H1 (cell line): ENCODE measurements around the gene NHLH2. TPM values are rescaled to one million over a fixed set of nuclear protein-coding genes. Genes with fewer than 3 reads are reported as not detected.

Source experiments
- polyA plus RNA-seq, 7 experiments: library from polyadenylated mRNA; depleted of rRNA in 3 of 7; stranded (reverse) in 5 of 7; unstranded in 2 of 7; fragments of >200 nt in 5 of 7; fragments of 200-250 nt in 2 of 7; gene quantifications; 1 replicate in 5 of 7; 2 replicates in 1 of 7; 4 replicates in 1 of 7; pipeline versions ENCODE4 v1.2.1 to v1.2.3, GENCODE V29; 2011 to 2013; ENCODE audit warnings: missing spikeins in 2 of 7, mixed read lengths in 2 of 7
- total RNA-seq: library from RNA; stranded (reverse); fragmentation: NEBNext Ultra II Directional; extraction: Animal tissue kit (Norgen Biotek cat#: 25700); gene quantifications from 2 replicates; pipeline ENCODE4 v1.2.1, GENCODE V29; 2021
- TF ChIP-seq, protein P1 (sequence below): fragments of 300-600 bp; sonication (generic); IDR thresholded peaks from 2 replicates; pipeline ENCODE4 v1.7.1; 2012; ENCODE audit warnings: low read length, moderate library complexity, mild to moderate bottlenecking, inconsistent platforms; ENCODE audit not compliant: insufficient replicate concordance

The NHLH2 gene
- total and polyA plus RNA-seq, 2 of the 8 experiments (the other 6 are each of a cell fraction or from before 2014, with no cell fraction given), result 0.92 to 1.1 TPM

DNA sequence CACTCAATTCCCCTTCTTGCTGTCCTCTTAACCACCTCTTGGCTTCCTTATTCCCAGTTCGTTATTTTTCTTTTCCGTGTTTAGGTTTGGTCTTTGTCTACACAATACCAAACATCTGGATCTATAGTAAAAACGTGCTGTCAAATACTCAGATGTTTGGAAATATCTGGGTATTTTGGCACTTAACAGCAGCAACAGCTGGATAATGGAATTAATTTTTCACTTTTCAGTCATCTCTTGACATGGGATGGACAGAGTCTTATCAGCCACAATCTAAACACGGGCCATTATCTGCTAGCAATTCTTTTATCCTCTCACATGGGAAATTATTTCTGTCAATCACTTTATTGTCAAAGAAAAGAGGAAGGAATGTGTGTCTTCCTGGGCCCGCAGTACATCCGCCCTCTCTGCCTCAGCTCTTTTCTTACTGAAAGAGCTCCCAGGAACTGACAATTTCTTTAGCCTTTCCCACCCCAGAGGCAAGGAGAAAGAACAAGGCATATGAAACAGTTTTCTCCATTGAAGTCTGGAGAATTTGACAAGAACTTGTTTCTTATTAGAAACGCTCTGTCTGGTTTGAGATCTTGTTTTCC lies 13.4 kb downstream of the NHLH2 start (continued):
- TF ChIP-seq, protein P1, sequence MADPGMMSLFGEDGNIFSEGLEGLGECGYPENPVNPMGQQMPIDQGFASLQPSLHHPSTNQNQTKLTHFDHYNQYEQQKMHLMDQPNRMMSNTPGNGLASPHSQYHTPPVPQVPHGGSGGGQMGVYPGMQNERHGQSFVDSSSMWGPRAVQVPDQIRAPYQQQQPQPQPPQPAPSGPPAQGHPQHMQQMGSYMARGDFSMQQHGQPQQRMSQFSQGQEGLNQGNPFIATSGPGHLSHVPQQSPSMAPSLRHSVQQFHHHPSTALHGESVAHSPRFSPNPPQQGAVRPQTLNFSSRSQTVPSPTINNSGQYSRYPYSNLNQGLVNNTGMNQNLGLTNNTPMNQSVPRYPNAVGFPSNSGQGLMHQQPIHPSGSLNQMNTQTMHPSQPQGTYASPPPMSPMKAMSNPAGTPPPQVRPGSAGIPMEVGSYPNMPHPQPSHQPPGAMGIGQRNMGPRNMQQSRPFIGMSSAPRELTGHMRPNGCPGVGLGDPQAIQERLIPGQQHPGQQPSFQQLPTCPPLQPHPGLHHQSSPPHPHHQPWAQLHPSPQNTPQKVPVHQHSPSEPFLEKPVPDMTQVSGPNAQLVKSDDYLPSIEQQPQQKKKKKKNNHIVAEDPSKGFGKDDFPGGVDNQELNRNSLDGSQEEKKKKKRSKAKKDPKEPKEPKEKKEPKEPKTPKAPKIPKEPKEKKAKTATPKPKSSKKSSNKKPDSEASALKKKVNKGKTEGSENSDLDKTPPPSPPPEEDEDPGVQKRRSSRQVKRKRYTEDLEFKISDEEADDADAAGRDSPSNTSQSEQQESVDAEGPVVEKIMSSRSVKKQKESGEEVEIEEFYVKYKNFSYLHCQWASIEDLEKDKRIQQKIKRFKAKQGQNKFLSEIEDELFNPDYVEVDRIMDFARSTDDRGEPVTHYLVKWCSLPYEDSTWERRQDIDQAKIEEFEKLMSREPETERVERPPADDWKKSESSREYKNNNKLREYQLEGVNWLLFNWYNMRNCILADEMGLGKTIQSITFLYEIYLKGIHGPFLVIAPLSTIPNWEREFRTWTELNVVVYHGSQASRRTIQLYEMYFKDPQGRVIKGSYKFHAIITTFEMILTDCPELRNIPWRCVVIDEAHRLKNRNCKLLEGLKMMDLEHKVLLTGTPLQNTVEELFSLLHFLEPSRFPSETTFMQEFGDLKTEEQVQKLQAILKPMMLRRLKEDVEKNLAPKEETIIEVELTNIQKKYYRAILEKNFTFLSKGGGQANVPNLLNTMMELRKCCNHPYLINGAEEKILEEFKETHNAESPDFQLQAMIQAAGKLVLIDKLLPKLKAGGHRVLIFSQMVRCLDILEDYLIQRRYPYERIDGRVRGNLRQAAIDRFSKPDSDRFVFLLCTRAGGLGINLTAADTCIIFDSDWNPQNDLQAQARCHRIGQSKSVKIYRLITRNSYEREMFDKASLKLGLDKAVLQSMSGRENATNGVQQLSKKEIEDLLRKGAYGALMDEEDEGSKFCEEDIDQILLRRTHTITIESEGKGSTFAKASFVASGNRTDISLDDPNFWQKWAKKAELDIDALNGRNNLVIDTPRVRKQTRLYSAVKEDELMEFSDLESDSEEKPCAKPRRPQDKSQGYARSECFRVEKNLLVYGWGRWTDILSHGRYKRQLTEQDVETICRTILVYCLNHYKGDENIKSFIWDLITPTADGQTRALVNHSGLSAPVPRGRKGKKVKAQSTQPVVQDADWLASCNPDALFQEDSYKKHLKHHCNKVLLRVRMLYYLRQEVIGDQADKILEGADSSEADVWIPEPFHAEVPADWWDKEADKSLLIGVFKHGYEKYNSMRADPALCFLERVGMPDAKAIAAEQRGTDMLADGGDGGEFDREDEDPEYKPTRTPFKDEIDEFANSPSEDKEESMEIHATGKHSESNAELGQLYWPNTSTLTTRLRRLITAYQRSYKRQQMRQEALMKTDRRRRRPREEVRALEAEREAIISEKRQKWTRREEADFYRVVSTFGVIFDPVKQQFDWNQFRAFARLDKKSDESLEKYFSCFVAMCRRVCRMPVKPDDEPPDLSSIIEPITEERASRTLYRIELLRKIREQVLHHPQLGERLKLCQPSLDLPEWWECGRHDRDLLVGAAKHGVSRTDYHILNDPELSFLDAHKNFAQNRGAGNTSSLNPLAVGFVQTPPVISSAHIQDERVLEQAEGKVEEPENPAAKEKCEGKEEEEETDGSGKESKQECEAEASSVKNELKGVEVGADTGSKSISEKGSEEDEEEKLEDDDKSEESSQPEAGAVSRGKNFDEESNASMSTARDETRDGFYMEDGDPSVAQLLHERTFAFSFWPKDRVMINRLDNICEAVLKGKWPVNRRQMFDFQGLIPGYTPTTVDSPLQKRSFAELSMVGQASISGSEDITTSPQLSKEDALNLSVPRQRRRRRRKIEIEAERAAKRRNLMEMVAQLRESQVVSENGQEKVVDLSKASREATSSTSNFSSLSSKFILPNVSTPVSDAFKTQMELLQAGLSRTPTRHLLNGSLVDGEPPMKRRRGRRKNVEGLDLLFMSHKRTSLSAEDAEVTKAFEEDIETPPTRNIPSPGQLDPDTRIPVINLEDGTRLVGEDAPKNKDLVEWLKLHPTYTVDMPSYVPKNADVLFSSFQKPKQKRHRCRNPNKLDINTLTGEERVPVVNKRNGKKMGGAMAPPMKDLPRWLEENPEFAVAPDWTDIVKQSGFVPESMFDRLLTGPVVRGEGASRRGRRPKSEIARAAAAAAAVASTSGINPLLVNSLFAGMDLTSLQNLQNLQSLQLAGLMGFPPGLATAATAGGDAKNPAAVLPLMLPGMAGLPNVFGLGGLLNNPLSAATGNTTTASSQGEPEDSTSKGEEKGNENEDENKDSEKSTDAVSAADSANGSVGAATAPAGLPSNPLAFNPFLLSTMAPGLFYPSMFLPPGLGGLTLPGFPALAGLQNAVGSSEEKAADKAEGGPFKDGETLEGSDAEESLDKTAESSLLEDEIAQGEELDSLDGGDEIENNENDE, result no peak
